SJCRH30 (cell line): ENCODE data around the gene NBPF6. TPM values are rescaled to one million over a fixed set of nuclear protein-coding genes. Genes with fewer than 3 reads are reported as not detected.
"Not testable (repeated sequence)": the region's sequence is repeated elsewhere in the genome, so short reads cannot be mapped to it uniquely, and the experiment has no call there.

Experiments
- DNase-seq, 2 experiments: peaks; one replicate each; pipeline ENCODE4 v3.0.0-alpha.2; 2015 to 2020
- H3K27ac ChIP-seq: fragments of 250-450 bp; sonication (Bioruptor Pico); 2 replicates; pipeline ENCODE4 v1.5.1; 2020; ENCODE audit warnings: mild to moderate bottlenecking, moderate library complexity
- H3K27me3 ChIP-seq: fragments of 250-450 bp; sonication (Bioruptor Pico); 2 replicates; pipeline ENCODE4 v1.5.1; 2020; ENCODE audit warnings: mild to moderate bottlenecking, moderate library complexity
- H3K36me3 ChIP-seq: fragments of 250-450 bp; sonication (Bioruptor Pico); 2 replicates; pipeline ENCODE4 v1.5.1; 2020; ENCODE audit warnings: mild to moderate bottlenecking, moderate library complexity
- H3K4me1 ChIP-seq: fragments of 250-450 bp; sonication (Bioruptor Pico); 2 replicates; pipeline ENCODE4 v1.5.1; 2020; ENCODE audit warnings: mild to moderate bottlenecking, moderate library complexity
- H3K4me3 ChIP-seq: fragments of 250-450 bp; sonication (Bioruptor Pico); 2 replicates; pipeline ENCODE4 v1.5.1; 2020; ENCODE audit warnings: mild to moderate bottlenecking, moderate library complexity
- H3K9me3 ChIP-seq: fragments of 250-450 bp; sonication (Bioruptor Pico); replicated peaks from 2 replicates; pipeline ENCODE4 v1.5.1; 2020; ENCODE audit warnings: mild to moderate bottlenecking, moderate library complexity
- total RNA-seq: library from RNA; depleted of rRNA; stranded (reverse); fragments of >200 nt; shearing (Covaris generic); gene quantifications from 2 replicates; pipeline ENCODE4 v1.2.3, GENCODE V29; 2014; rRNA removed

Gene NBPF6
- total RNA-seq, 1 experiment from 2014 or later, result 0.69 TPM

GRCh38 chr1:108513914-108514313 lies 63.8 kb downstream of the NBPF6 start:
- H3K4me3 ChIP-seq, H3K27ac ChIP-seq, H3K36me3 ChIP-seq, H3K4me1 ChIP-seq, H3K9me3 ChIP-seq, DNase-seq, H3K27me3 ChIP-seq: not testable (repeated sequence)

DNA sequence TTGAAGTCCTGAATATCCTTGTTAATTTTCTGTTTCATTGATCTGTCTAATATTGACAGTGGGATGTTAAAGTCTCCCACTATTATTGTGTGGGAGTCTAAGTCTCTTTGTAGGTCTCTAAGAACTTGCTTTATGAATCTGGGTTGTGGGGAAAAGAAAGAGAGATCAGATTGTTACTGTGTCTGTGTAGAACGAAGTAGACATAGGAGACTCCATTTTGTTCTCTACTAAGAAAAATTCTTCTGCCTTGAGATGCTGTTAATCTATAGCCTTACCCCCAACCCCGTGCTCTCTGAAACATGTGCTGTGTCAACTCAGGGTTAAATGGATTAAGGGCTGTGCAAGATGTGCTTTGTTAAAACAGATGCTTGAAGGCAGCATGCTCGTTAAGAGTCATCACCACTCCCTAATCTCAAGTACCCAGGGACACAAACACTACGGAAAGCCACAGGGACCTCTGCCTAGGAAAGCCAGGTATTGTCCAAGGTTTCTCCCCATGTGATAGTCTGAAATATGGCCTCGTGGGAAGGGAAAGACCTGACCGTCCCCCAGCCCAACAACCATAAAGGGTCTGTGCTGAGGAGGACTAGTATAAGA lies 67.3 kb downstream of the NBPF6 start:
- not testable (repeated sequence) for H3K9me3 ChIP-seq, H3K4me1 ChIP-seq, H3K27ac ChIP-seq, DNase-seq, H3K4me3 ChIP-seq, H3K36me3 ChIP-seq, H3K27me3 ChIP-seq

Other genes with a start within 250 kb of the NBPF6 start
- gene SLC25A24, start 250.0 kb upstream of the NBPF6 start, total RNA-seq, result 83.5 and 85.1 TPM in 2 replicates
- gene NBPF4, start 206.3 kb upstream of the NBPF6 start, total RNA-seq, result 1.2 and 1.4 TPM in 2 replicates
- gene EEIG2, start 109.8 kb downstream of the NBPF6 start, total RNA-seq, result 15.8 and 17.9 TPM in 2 replicates
- gene HENMT1, start 210.8 kb downstream of the NBPF6 start, total RNA-seq, result not detected in 2 replicates
- gene PRPF38B, start 242.0 kb downstream of the NBPF6 start, total RNA-seq, result 30.9 and 43.5 TPM in 2 replicates